Esophagus (tissue), 2 donors: ENCODE results near the gene NTRK2. TPM values are rescaled to one million over a fixed set of nuclear protein-coding genes. Genes with fewer than 3 reads are reported as not detected.

Experiments used
- H3K27ac ChIP-seq, 2 donors: one replicate each; pipeline ENCODE4 v1.5.1; 2013; ENCODE audit warnings: low read depth in 2 of 2, mild to moderate bottlenecking in 2 of 2, inconsistent platforms in 1 of 2, low read length in 1 of 2, moderate library complexity in 1 of 2
- H3K27me3 ChIP-seq, 2 donors: one replicate each; pipeline ENCODE4 v1.6.1; 2013; ENCODE audit warnings: low read length in 2 of 2, control low read depth in 1 of 2, mild to moderate bottlenecking in 1 of 2; ENCODE audit not compliant: insufficient read depth in 2 of 2, control insufficient read depth in 1 of 2
- H3K36me3 ChIP-seq, 2 donors: one replicate each; pipeline ENCODE4 v1.6.1; 2013; ENCODE audit warnings: low read length in 1 of 2; ENCODE audit not compliant: control insufficient read depth in 2 of 2, insufficient read depth in 2 of 2
- H3K4me1 ChIP-seq, 2 donors: one replicate each; pipeline ENCODE4 v1.6.1; 2013; ENCODE audit warnings: low read length in 1 of 2; ENCODE audit not compliant: control insufficient read depth in 2 of 2, insufficient read depth in 2 of 2
- H3K4me3 ChIP-seq, 2 donors: one replicate each; pipeline ENCODE4 v1.5.1; 2013; ENCODE audit warnings: low read length in 2 of 2, mild to moderate bottlenecking in 2 of 2, low read depth in 1 of 2, moderate library complexity in 1 of 2
- H3K9me3 ChIP-seq, 2 donors: one replicate each; pipeline ENCODE4 v1.6.1; 2013; ENCODE audit warnings: mild to moderate bottlenecking in 2 of 2, low read depth in 1 of 2, low read length in 1 of 2, moderate library complexity in 1 of 2; ENCODE audit not compliant: control insufficient read depth in 2 of 2, insufficient read depth in 1 of 2
- WGBS, 2 donors: extraction: QIAGEN DNeasy Blood & Tissue Kit; methylation state at CpG; one replicate each; pipeline ENCODE4 v1.1.7; 2013; 5-methylcytosine and 5-hydroxymethylcytosine counted together
- polyA plus RNA-seq, 2 donors: library from polyadenylated mRNA; stranded (reverse); fragments of 200-250 nt; gene quantifications; one replicate each; pipeline ENCODE4 v1.2.3, GENCODE V29; 2013
- donor health status: healthy with polysubstance abuse.
- donor health status: Bipolar disorder and iron deficiency.

The NTRK2 gene
- polyA plus RNA-seq, 2 donors, result 1.2 to 3.6 TPM

DNA sequence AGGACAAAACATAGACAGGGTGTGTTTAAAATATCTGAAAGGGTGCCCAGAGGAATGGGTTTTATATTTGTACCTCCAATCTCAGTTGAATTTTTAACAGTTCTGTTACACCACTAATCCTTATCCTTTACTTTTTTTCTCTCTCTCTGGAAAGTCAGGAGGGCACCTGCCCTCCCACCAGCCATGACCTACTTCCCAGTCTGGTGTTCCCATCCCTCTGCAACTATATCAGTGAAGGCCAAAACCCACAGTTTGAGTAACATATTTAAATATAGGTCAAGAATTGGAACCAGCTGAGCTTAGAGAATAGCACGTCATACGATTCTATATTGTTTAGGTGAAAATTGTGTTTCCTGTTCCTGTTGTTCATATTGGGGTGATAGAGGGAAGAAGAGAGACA, 229.8 kb downstream of the NTRK2 start:
- H3K4me3 ChIP-seq, result no peak overlapping the region
- no peak overlapping the region for H3K27ac ChIP-seq
- no peaks in the 10 kb centered on the region for H3K36me3 ChIP-seq
- H3K27me3 ChIP-seq, result no peaks in the 10 kb centered on the region
- H3K4me1 ChIP-seq, result no peaks in the 10 kb centered on the region
- no peaks in the 10 kb centered on the region for H3K9me3 ChIP-seq
- WGBS, 2 donors, result 82 to 92% methylated on average over 2 of the region's 2 CpGs

DNA sequence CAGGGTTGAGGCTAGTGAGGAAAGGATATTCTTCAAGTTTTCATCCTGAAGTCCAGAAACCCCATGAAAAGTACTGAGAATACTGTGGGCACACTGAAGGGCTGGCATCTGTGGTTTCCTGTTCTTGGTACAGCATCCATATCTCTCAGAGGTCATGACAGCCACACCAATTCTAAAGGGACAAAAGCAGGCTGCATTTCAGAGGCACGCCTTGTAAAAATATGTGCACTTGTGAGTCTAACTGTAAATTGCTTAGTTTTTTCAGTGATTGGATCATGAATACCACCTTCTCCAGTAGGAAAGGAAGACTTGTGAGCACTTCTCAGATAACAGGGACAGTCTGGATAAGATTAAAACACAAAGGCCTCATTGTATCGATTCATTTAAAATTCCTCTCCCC, 230.9 kb downstream of the NTRK2 start:
- H3K4me1 ChIP-seq, result no peaks in the 10 kb centered on the region
- WGBS, 2 donors, result 73 to 90% methylated on average over 2 of the region's 2 CpGs
- H3K27me3 ChIP-seq, result no peaks in the 10 kb centered on the region
- no peaks in the 10 kb centered on the region for H3K36me3 ChIP-seq
- no peak overlapping the region for H3K27ac ChIP-seq
- H3K4me3 ChIP-seq, result no peak overlapping the region
- H3K9me3 ChIP-seq, result no peaks in the 10 kb centered on the region

DNA sequence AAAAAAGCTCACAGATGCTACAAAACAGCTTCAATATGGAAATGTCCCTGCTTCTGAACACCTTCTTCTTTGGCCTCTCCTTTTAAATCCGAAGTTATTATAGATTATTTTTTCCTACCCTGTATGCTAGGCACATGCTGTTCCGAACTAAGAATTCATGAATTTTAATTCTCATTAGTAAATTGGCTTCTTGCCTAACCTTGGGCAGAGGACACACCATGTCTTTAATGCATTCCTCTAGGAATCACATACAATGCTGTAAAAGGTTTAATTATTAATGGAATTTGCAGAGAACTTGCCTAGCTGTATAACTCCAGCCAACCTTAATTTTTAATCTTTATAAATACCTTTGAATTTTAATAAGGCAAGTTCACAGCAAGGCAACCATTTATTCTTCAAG, 234.4 kb downstream of the NTRK2 start:
- Histone ChIP-seq H3K36me3 (no peaks in the 10 kb centered on the region), H3K27me3 (no peaks in the 10 kb centered on the region), H3K27ac (no peak overlapping the region), H3K4me3 (no peak overlapping the region), H3K4me1 (peaks cover 0 to 2% of the 10 kb centered on the region in 2 donors), H3K9me3 (no peaks in the 10 kb centered on the region)
- WGBS, 2 donors, result 67 to 81% methylated on average over 2 of the region's 2 CpGs

DNA sequence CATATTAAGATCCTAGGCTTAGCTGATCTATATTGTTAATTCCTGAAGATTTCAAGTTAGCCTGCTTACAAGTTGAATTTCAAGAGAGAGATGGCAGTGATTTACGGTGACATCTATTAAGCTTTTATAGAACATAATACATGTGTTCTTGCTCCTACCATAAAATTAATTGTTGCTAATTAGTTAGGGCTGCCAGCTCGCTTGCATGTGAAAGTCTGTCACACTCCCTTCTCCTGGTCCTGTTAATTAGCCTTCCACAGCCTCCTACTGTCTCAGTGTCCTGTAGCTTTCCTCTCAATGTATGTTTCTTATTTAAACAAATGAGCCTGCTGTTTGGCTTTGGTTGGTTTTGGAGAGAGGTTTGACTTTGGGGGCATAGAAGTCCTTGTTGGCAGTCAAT, 247.2 kb downstream of the NTRK2 start:
- H3K27ac ChIP-seq, result no peak overlapping the region
- H3K27me3 ChIP-seq, result no peaks in the 10 kb centered on the region
- WGBS, 2 donors, result 82 to 92% methylated on average over 2 of the region's 2 CpGs

DNA sequence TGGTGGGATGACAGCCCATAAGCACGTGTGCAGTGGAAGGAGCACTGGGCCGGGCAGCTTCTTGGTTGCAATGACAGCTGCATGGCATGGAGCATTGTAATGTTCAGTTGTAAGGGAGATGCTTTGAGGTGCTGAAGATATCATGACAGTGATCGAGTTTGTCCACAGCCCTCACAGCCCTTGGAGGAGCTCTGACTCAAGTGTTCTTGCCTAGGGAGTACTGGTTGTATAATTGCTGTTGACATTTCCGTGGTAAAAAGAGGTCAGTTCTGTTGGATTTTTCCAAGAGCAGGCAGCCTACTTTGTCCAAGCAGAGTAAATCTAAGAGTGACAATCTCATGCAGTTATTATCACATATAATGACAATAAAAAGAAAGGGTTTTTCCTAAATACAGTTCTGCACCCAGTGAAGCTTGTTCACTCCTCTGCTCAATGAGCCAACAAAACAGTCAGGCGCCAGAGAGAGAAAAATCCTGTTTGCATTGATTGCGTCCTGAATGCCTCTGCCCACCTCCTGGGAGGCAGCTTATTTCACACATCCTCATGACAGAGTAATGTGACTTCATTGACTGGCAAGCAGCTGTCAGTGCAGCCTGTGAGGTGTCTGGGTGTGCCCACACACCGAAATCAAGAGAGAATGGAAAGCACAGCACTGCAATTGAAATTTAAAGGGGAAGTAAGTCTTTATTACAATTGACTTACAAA, 248.0 kb downstream of the NTRK2 start:
- no peak overlapping the region for H3K27ac ChIP-seq
- 61 to 62% methylated on average over 7 of the region's 7 CpGs for WGBS, 2 donors

More for the DNA sequence above, 247.2 kb downstream of the NTRK2 start:
- H3K36me3 ChIP-seq, result no peaks in the 10 kb centered on the region
- no peak overlapping the region for H3K4me3 ChIP-seq
- no peaks in the 10 kb centered on the region for H3K4me1 ChIP-seq
- H3K9me3 ChIP-seq, result no peaks in the 10 kb centered on the region

GRCh38 chr9:84919440-84919839, 249.9 kb downstream of the NTRK2 start:
- Histone ChIP-seq H3K36me3 (no peaks in the 10 kb centered on the region), H3K4me3 (no peak overlapping the region), H3K27me3 (no peaks in the 10 kb centered on the region), H3K4me1 (no peaks in the 10 kb centered on the region), H3K9me3 (no peaks in the 10 kb centered on the region), H3K27ac (no peak overlapping the region)
- WGBS, 2 donors, result 83 to 97% methylated on average over 3 of the region's 3 CpGs

More for the DNA sequence above, 248.0 kb downstream of the NTRK2 start:
- Histone ChIP-seq H3K27me3 (no peaks in the 10 kb centered on the region), H3K9me3 (no peaks in the 10 kb centered on the region), H3K4me1 (no peaks in the 10 kb centered on the region), H3K4me3 (no peak overlapping the region), H3K36me3 (no peaks in the 10 kb centered on the region)

DNA sequence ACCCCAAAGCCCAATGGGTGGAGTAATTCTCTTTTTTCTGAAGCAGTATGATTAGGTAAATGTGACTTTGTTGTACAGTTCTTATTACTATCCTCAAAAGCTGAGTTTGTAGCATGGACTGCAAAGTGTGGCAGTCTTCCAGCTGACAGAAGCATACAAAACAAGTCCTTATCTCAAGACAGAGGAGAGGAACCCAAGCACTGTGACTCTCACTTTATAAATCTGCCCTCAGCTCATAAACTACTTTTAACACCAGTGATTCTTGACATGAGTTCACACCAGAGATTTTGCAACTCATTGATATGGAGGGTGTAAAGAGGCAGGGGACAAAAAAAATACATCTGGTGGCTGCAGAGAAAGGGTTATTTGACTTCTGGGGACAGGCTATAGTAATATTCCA, 251.6 kb downstream of the NTRK2 start:
- no peaks in the 10 kb centered on the region for H3K27me3 ChIP-seq
- H3K9me3 ChIP-seq, result no peaks in the 10 kb centered on the region
- no peaks in the 10 kb centered on the region for H3K4me1 ChIP-seq
- H3K27ac ChIP-seq, result no peak overlapping the region
- H3K36me3 ChIP-seq, result no peaks in the 10 kb centered on the region
- no peak overlapping the region for H3K4me3 ChIP-seq

GRCh38 chr9:84922051-84922450, 252.5 kb downstream of the NTRK2 start:
- Histone ChIP-seq H3K27me3 (no peaks in the 10 kb centered on the region), H3K27ac (no peak overlapping the region), H3K36me3 (no peaks in the 10 kb centered on the region), H3K4me3 (no peak overlapping the region), H3K9me3 (no peaks in the 10 kb centered on the region), H3K4me1 (no peaks in the 10 kb centered on the region)
- 85 to 87% methylated on average over 8 of the region's 8 CpGs for WGBS, 2 donors

DNA sequence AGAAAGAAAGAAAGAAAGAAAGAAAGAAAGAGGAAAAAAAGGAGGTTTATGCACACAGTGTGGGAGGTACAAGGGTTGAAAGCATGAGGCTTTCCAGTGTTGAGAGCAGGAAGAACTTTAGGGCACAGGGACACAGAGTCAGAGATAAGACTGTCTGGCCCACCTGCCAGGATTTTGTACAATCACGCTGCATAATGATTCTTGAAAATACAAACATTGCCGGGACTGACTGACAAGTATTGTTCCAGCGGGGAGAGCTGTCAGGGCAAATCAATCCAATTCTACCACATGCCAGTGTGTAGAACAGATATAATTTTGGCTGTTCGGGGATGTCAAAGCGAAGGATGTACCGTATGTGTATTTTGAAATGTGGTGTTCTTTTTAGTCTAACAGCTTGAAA, 254.7 kb downstream of the NTRK2 start:
- Histone ChIP-seq H3K27me3 (no peaks in the 10 kb centered on the region), H3K4me1 (no peaks in the 10 kb centered on the region), H3K9me3 (no peaks in the 10 kb centered on the region), H3K36me3 (no peaks in the 10 kb centered on the region), H3K27ac (no peak overlapping the region), H3K4me3 (no peak overlapping the region)
- WGBS, 2 donors, result 72 to 83% methylated on average over 6 of the region's 6 CpGs

- H3K4me3 ChIP-seq, result no peak overlapping the region
- H3K36me3 ChIP-seq, result no peaks in the 10 kb centered on the region
- 84 to 87% methylated on average over 7 of the region's 7 CpGs for WGBS, 2 donors
- H3K27me3 ChIP-seq, result no peaks in the 10 kb centered on the region
- H3K4me1 ChIP-seq, result no peaks in the 10 kb centered on the region
- H3K27ac ChIP-seq, result no peak overlapping the region
- no peaks in the 10 kb centered on the region for H3K9me3 ChIP-seq
Observed at GRCh38 chr9:84925225-84925872, 255.8 kb downstream of the NTRK2 start.
